Measurements from ENCODE around the gene ABR. TPM values are rescaled to one million over a fixed set of nuclear protein-coding genes. Genes with fewer than 3 reads are reported as not detected.
A peak's percentile ranks its signal among the peaks of the same experiment; 100 is the strongest.

ABR gene
- total RNA-seq, 1 donor from 2014 or later = 63.6 TPM

- Mint-ChIP-seq H3K4me3 (no peak overlapping the region), H3K27me3 (no peaks in the 10 kb centered on the region), H3K9me3 (no peaks in the 10 kb centered on the region), H3K36me3 (no peaks in the 10 kb centered on the region), H3K4me1 (ENCODE audit: unreplicated experiment) (peaks cover 20% of the 10 kb centered on the region), H3K27ac (no peak overlapping the region)
- TF ChIP-seq CTCF (conservative IDR thresholded peaks at IDR 0.05) = no peak
- DNase-seq (ENCODE audit: extremely low spot score, unreplicated experiment) = no peak
These were observed 146.3 kb downstream of the ABR start for GRCh38 chr17:1033503-1033902.

- peaks cover 13% of the 10 kb centered on the region for H3K4me1 Mint-ChIP-seq (ENCODE audit: unreplicated experiment)
- no peaks in the 10 kb centered on the region for H3K9me3 Mint-ChIP-seq
- peak overlapping the region; percentile 41 for H3K4me3 Mint-ChIP-seq
- H3K27ac Mint-ChIP-seq = no peak overlapping the region
- no peak for TF ChIP-seq CTCF (conservative IDR thresholded peaks at IDR 0.05)
- no peak for DNase-seq (ENCODE audit: extremely low spot score, unreplicated experiment)
- H3K36me3 Mint-ChIP-seq = no peaks in the 10 kb centered on the region
- no peaks in the 10 kb centered on the region for H3K27me3 Mint-ChIP-seq
These were observed 147.4 kb downstream of the ABR start for GRCh38 chr17:1032391-1032790.

GRCh38 chr17:1031711-1032110, 148.1 kb downstream of the ABR start:
- H3K27me3 Mint-ChIP-seq = no peaks in the 10 kb centered on the region
- no peak for TF ChIP-seq CTCF (conservative IDR thresholded peaks at IDR 0.05)
- H3K27ac Mint-ChIP-seq = no peak overlapping the region
- peaks cover 13% of the 10 kb centered on the region for H3K4me1 Mint-ChIP-seq (ENCODE audit: unreplicated experiment)
- H3K4me3 Mint-ChIP-seq = no peak overlapping the region
- H3K9me3 Mint-ChIP-seq = no peaks in the 10 kb centered on the region
- no peak for DNase-seq (ENCODE audit: extremely low spot score, unreplicated experiment)
- no peaks in the 10 kb centered on the region for H3K36me3 Mint-ChIP-seq

- Mint-ChIP-seq H3K36me3 (no peaks in the 10 kb centered on the region), H3K4me3 (no peak overlapping the region)
These were observed 148.9 kb downstream of the ABR start for GRCh38 chr17:1030684-1031532.

GRCh38 chr17:1029922-1030644, 149.7 kb downstream of the ABR start:
- no peak overlapping the region for H3K4me3 Mint-ChIP-seq
- no peak for DNase-seq (ENCODE audit: extremely low spot score, unreplicated experiment)
- peaks cover 5% of the 10 kb centered on the region for H3K36me3 Mint-ChIP-seq
- H3K27ac Mint-ChIP-seq = no peak overlapping the region
- no peaks in the 10 kb centered on the region for H3K9me3 Mint-ChIP-seq
- peaks cover 21% of the 10 kb centered on the region for H3K4me1 Mint-ChIP-seq (ENCODE audit: unreplicated experiment)
- no peaks in the 10 kb centered on the region for H3K27me3 Mint-ChIP-seq
- no peak for TF ChIP-seq CTCF (conservative IDR thresholded peaks at IDR 0.05)

More at GRCh38 chr17:1030684-1031532, 148.9 kb downstream of the ABR start:
- no peak for TF ChIP-seq CTCF (conservative IDR thresholded peaks at IDR 0.05)
- H3K4me1 Mint-ChIP-seq (ENCODE audit: unreplicated experiment) = peaks cover 15% of the 10 kb centered on the region
- H3K27me3 Mint-ChIP-seq = no peaks in the 10 kb centered on the region
- no peaks in the 10 kb centered on the region for H3K9me3 Mint-ChIP-seq
- no peak for DNase-seq (ENCODE audit: extremely low spot score, unreplicated experiment)
- H3K27ac Mint-ChIP-seq = no peak overlapping the region

All from type B pancreatic cell (in vitro differentiated cells).